ENCODE data around the gene TRIM66. TPM values are rescaled to one million over a fixed set of nuclear protein-coding genes. Genes with fewer than 3 reads are reported as not detected.

The TRIM66 gene
- polyA plus RNA-seq, 1 donor, result 3.8 TPM

DNA sequence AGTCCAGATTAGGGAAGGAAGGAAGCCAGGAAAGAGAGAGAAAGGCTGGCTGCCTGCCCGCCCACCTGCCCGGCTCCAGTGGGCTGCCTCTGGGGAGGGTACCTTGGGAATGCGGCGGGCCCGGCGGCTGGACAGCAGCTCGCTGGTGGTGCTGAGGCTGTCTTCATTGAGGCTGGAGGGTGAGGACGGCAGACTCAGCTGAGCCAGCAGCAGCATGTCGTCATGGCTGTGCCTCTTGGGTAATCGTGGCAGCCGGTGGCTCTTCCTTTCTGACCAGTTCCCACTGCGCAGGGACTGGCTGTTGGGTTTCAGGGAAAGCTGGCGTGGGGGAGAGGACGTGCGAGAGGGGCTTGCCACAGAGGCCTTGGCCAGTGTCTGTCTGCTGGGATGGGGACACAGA is 33.0 kb upstream of the TRIM66 start:
- DNase-seq (ENCODE audit: low read depth), result no peak

DNA sequence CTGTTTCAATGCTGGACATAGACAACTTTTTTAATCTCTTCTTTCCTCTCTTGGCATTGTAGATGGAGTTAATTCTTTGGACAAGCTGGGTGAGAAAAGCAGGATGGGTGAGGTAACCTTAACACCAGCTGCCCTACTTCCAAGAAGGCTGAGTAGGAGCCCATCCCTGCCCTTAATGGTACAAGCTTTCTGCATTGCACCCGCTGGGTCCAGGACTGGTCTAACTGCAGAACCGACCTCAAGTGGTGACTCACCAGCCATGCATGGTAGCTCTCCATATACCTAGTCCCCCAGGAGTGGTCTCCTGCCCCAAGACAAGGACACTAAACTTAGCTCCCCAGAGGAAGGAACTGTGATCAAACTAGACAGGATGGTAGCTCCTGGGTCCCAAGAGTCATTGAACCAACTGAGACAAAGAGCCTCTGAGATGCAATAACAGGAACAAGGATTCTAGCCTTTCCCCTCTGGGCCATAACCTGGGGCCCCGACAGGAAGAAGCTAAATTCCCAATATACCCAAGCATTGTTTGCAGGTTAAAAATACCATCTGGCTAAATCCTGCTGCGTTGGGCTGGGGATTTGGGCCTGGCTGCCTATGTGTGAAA is 32.3 kb upstream of the TRIM66 start:
- no peak for DNase-seq (ENCODE audit: low read depth)

DNA sequence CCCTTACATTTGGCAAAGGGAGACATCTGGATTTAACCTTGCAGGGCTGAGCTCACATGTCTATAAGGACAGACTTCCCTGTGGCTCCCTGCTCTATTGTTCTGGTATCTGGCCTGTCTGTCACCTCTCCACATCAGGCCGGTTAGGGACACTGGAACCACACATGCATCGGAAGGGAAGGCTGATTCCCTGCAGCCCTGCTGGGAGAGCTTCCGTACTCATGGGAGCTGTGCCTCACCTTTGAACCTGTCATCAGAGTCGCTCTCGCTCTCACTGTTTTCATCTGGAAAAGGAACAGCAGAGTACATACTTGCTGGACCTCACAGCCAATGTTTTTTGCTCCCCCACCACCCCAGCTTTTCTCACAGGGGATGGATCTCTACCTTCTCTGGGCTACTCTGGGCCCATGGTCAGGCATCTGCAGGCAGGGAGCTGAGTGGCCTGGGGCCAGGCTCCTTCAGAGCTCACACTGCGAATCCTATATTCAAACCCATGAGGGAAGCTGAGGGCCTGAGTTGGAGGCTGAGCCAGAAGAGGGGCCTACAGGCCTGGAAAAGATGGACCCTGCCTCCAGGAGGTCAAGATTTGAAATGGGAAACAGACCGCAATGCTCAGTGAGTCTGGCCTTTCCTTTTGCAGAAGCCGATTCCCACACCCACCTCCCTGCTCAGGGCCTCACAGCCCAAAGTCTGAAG is 31.4 kb upstream of the TRIM66 start:
- DNase-seq (ENCODE audit: low read depth), result no peak

DNA sequence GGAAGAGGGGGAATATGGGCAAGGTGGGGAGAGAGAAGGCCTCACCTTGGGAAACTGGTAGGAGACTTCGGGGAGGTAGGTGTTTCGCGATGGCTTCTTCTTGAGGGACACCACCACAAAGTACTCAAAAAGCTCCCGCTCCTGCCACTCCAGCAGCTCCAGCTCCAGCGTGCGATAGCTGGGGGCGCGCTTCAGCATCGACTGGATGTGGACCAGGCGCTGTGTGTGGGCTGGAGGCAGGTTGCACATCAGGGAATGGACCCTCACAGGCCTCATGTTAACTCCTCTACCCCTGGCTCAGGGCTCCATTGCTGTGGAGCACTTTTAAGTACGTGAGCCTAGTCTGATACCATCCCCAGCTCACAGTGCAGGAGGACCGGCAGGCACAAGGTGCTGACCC is 30.0 kb upstream of the TRIM66 start:
- no peak for DNase-seq (ENCODE audit: low read depth)

DNA sequence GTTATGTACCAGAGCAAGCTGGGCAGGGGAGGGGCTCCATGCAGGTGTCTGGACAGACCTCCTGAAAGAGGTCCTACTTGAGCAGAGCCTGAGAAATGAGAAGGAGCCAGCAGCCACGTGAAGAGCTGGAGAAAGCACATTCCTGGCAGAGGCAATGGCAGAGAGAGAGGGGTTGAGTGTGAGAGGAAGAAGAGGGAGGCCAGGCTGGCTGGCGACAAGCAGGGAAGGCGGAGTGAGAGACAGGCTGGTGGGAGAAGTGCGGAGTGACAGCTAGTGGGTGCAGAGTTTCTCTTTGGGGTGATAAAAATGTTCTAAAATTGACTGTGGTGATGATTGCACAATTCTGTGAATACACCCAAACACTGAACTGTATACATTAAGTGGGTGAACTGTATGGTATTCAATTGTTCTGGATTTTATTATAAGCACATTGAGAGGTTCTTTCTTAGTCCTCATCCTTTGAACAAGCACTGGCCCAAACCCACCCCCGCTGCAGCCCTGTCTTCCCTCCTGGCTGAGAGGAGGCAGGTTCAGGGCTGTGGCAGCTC is 29.5 kb upstream of the TRIM66 start:
- DNase-seq (ENCODE audit: low read depth), result no peak

DNA sequence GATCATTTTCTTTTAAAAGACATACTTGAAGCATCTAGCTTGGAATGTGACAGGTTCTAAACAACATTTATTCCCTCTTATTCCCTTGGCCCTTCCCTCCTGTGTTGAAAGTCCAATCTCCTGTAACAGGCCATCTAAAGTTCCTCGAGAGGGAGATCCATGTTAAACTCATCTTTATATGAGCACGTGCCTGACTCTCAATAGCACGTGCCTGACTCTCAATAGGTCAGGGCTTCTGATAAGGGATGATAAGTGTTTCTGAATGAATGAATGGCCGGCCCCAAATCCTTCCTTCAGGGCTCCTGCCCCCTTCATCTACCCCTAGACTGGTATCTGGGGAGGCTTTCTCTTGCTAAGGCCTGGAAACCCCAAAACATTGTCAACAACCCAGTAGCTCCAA is 27.3 kb upstream of the TRIM66 start:
- no peak for DNase-seq (ENCODE audit: low read depth)

DNA sequence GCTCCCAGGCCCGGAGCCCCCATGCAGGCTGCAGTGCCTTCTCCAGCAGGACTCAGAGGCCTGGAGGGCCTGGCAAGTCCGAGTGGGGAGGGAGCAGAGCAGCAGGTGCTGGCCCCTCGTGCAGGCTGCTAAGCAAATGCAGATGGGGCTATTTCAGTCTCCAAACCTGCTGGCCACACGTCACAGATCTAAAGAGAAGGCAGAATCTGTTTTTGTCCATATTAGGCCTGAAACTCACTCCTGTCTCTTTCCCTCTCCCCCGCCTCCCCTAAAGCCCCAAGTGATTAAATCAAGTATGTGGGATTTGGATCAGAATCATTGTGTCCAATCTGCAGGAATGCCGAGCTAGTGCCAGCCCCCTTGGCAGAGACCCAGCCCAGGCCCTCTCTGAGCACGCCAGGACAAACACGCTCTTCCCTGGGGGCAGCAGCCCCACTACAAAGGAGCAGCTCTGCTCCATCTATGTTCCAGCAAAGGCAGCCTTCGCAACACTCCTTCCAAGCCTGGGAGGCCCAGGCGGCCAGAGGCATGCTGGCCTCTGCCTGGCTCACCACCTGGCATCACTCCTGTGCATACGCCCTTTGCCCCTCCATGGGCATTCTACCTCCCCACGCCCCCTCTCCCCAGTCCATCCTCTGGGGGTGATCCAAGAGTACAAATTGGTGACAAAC is 26.7 kb upstream of the TRIM66 start:
- peak; percentile 89 for DNase-seq (ENCODE audit: low read depth)

DNA sequence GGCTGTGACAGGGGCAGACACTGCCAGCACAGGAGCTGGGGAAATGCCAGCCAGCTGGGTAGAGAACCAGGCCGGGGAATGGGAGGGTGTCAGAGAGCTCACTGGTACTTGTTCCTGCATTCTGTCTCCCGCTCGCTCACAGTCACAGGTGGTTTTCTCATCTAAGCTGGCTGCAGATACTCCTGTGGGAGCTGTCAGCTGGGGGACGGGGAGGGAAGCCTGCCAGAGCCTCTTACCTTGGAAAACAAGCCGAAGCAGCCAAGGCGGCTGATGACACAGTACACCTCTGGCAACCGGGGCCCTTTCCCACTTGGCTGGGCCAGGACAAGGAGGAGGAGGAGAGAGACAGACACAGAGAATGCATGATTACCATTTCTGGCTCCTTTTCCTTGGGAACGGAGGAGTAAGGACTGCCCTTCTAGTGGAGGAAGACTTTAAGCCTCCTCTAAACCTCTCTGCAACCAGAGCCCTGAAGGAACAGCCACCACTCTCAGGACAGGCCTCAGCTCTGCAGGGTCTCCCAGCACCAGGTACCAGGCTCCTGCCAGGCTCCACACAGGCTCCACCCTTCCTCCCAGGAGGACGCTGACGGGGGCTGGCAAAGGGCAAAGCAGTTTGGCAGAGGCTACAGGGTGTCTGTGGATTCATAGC is 25.2 kb upstream of the TRIM66 start:
- no peak for DNase-seq (ENCODE audit: low read depth)

DNA sequence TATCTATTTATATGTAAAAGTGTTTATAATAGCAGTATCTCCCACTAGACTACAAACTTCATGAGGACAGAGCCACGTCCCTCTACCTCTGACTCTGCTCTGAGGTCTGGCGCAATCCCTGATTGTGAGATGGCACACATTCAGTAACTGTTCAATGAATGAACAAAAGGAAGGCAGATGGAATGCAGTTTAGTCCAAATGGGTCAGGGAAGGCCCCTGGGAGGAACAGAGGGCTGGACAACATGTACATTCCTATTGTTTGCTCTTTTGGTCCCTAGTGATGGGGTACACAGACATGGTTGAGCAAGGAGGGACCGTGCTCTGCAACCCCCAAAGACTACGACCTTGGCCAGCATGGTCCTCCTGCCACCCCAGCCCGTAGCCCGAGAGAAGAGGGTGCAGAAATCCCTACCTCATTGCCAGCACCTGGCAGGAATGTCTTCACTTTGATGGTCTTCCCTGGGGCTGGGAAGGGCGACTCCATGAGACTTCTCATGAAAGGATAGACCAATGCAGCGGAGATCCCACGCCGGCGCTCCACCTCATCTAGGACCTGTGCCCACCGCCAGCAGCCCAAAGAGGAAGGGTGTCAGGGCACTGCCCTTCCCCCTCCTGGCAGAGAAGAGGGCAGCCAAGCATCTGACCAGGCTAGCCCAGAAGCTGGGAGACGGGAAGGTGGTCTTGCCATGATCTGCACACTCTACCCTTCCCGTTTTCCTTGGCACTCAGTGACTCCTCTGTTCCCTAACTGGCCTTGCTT is 24.4 kb upstream of the TRIM66 start:
- no peak for DNase-seq (ENCODE audit: low read depth)

DNA sequence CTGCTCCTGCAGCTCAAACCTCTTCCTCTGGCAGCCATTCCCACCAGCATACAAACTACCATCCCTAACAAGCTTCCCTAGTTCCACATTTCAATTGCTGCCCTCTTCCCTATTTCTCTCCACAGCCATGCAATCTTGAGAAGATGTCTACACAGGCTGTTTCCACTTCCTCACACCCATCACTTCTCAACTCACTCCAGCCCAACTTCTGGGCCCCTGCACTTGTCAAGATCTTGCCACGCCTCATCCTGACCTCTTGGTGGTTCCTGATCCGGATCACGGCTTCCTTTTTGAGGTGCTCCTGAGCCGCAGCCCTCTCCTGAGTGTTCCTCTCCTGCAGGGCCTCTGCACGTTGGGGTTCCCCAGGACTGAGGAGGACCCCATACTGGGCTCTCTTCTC is 22.7 kb upstream of the TRIM66 start:
- DNase-seq (ENCODE audit: low read depth), result no peak

DNA sequence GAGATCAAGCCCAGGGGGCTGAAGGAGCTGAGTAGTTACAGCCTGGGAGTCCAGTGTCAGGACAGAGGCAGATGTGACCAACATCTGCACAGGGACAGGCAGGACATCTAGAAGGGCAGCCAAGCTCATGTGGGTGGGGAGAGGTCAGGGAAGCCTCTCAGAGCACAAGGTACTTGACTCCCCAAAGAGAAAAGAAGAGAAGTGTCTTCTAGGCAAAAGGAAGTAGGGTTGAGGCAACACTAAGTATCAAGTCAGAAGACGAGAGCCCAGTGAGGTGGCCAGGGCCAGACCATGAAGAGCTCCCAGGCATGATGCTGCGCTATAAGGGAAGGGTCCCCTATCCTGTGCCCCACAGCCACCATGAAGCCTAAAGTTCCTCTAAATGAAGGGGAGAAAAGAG is 21.7 kb upstream of the TRIM66 start:
- DNase-seq (ENCODE audit: low read depth), result no peak

DNA sequence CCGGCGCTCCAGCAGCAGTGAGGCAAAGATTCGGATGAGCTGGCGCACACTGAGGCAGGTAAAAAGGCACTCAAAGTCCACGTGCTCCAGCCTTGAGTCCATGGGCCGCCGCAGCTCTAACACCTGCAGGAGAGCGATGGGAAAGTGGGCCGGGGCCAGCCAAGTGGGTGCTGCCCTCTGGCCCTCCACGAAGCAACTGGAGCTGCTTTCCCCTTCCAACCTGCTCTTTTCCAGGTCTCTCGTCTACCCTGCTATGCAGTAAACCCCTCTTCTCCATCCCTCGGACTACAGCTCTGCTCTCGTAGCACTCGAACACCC is 20.1 kb upstream of the TRIM66 start:
- DNase-seq (ENCODE audit: low read depth), result no peak

DNA sequence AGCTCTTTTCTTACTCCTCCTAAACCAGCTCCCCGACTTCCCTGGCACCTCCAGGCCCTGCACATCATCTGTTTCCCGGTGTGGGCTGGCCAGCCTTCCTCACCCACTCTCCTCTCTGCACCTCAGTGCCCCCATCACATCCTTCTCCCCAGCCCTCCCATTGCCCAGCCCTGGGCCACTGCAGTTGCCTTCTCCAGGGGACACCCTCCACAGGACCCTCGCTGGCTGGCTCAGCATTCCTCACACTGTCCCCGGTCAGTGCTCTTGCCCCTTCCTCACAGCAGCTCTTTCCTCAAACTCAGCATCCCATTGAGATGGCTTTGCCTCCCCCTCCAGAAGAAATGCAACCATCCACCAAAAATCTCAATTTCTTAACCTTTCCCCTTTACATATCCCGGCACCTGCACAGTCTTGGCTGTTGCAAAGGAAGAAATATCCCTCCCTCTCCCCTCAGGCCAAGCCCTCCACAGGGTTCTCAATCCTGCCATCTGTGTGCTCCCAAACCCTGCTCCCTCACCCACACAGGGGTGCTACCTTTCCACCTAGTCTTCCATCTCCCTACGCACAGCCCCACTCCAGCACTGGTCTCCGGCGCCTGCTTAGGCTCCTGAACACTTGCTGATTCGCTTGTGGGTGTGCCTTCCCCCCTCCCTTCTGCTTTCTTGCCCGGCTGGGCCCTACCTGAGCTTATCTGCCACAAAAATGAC is 19.6 kb upstream of the TRIM66 start:
- DNase-seq (ENCODE audit: low read depth), result no peak

DNA sequence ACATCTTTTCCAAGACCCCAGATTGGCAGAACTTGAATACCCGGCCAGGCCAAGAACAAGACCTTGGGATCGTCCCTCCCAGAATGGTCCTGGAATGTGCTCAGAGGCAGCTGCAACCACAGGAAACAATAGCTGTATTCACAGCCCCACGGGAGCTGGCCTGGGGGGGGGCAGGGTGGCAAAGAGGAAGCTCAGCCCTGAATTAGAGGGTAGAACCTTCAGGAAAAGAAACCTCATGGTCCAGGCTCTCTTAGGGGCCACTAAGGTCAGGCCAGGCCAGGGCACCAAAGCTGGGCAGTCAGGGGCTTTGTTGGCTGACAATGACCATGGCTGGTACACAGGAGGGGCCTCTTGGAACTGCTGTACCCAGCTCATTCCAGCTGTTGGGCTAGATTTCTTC is 17.4 kb upstream of the TRIM66 start:
- DNase-seq (ENCODE audit: low read depth), result no peak

DNA sequence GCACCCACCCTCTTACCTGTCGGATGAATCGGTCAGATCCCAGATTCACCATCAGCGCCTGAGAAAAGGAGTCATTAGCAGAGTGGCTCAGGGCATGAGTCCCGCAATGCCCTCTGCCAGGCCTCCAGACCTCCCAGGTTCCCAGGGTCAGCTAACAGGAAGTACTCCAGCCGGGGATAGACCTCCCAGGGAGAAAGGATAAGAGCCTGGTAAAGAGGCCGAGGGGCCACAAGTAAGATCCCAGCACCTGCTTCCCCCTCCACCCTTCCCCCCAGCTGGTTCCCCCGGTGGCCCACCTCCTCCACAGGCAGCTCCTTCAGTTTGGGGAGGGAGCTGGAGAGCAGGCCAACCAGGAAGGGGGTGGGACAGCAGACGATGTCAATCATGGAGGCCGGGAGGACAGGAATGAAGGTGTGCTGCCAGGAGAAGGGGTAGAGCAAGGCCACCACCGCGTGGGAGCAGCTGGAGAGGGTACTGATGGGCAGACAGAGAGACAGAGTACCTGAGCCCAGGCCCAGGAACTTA is 16.5 kb upstream of the TRIM66 start:
- DNase-seq (ENCODE audit: low read depth), result no peak

DNA sequence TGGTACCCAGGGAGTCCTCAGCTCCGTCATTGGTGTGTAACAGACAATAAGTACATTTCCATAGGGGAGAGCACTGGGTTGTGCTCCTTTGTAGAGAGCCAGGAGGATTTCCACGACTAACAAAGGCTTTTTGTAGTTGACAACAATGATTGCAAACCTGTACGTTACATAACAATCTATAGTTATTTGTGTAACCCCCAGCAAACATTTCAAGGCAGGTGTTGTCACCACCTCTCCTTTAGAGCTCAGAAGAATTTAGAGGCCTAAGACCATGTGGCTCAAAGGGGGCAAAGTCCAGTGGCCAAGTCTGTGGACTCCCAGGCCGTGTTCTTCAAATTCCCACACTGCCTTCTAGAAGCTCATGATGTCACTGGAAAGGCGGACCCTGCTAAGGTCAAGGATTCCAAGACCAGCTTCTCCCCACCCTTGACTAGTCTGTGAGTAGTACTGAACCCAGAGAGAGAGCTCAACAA is 15.9 kb upstream of the TRIM66 start:
- no peak for DNase-seq (ENCODE audit: low read depth)

DNA sequence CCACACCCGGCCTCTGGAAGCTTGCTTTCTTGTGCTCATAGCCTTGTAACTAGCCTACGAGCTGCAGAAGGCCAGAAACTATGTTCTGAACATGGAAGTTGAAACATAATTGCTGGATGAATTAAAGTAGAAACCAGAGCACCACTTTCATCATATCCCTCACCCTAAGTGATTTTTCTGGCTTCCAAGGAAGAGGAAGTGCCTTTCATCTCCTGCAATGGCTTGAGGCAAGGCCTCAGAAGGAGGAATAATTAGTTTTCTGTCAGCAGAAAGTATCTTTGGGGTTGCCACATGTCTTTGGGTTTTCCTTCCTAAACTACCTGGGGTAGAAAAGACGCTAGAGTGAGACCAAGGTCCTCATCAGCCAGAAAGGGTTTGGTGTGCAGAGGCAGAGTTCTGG is 14.6 kb upstream of the TRIM66 start:
- DNase-seq (ENCODE audit: low read depth), result no peak

DNA sequence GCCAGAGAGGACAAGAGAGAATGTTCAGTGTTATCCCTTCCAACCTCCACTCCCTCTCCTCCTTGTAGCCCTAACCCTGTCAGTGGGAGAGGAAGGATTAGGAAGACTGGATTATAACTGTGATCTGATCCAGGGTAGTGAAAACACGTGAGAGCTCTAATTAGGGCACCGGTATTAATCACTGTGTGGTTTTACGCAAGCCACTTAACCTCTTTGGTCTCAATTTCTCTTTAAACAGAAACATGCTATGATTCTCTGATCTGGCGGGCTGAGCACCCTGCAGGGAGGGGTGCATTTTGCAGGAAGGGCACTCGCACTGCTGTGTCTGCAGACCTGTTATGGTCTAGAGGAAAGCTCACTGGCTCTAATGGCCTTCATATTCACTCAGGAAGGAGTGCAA is 11.7 kb upstream of the TRIM66 start:
- no peak for DNase-seq (ENCODE audit: low read depth)

DNA sequence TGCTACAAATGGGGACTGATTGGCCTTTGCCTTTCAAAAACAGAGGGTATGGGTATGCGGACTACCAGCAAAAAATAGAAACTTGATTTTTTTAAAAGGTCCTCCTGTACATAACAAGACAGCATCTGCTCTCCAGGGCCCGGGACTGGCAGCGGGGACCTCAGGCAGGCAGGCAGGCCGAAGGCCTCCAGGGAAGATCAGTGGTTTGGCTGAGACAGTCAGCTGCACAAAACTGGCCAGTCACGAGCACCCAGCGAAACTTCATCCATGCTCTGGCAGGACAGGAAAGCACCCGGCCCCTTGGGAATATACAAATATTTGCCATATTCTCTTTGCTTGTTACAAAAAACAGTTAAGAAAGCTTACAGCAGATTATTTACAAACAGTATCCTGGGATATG is 11.1 kb upstream of the TRIM66 start:
- no peak for DNase-seq (ENCODE audit: low read depth)

DNA sequence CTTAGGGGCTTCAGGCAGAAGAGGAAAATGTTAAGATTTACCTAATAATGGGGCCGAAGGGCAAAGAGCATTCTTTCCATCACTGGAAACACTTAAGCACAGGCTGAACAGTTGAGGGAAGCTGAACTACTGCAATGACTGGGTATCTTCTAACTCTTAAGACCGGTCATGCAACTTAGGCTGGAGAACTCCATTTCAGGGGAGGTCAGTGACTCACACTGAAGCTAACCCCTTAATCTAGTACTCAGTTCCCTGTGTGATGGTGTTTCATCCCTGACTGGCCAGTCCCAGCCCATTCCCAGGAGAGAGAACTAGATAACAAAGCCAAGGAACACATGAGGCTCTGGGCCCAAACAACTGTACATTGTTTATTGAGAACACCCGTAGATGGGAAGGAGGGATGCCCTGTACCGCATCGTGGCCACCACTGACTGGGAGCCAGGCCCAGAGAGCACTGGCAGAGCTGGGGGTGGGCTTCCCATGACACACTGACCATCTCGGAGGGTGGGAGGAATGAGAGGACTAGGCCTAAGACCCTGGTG is 10.6 kb upstream of the TRIM66 start:
- DNase-seq (ENCODE audit: low read depth), result no peak

DNA sequence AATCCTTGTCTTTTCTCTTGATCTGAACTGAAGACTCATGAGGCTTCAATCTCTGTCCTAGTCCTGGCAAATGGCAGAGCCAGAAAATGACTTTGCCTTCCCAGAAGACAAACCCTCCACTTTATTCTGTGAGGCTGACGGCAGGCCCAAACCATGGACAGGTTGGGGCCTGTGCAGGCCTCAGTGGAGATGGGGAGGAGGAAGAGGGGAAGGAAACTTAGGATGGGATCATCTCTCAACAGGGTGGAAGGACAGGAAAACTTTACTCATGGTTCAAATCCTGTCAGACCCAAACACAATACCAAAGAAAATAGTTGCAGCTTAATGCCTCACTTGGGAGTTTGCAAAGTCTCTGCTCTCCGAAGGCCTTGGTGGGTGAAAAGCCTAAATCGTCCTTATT is 10.0 kb upstream of the TRIM66 start:
- DNase-seq (ENCODE audit: low read depth), result no peak

All from forelimb muscle (tissue), 1 donor.